ENCODE data around the gene PNPLA6. TPM values are rescaled to one million over a fixed set of nuclear protein-coding genes. Genes with fewer than 3 reads are reported as not detected.
A peak's percentile ranks its signal among the peaks of the same experiment; 100 is the strongest.

The PNPLA6 gene
- total and polyA plus RNA-seq, 2 of the 13 experiments (the other 11 are each of a cell fraction or from before 2014, with no cell fraction given) = 24.9 to 28.2 TPM

- TF ChIP-seq SP4 (CRISPR knock-in tag; IDR thresholded peaks at IDR 0.05) (peak; percentile 93), HNRNPUL1 (IDR thresholded peaks at IDR 0.05; ENCODE audit: low read depth, low read length) (peak; percentile 66; the same call in 1 of the 2 replicates), SIX4 (CRISPR knock-in tag; IDR thresholded peaks at IDR 0.05) (no peak), ZNF451 (CRISPR knock-in tag; IDR thresholded peaks at IDR 0.05) (peak; percentile 68; the same call in 1 of the 2 replicates), HNRNPH1 (optimal IDR thresholded peaks at IDR 0.05; ENCODE audit: low read depth, low read length) (no peak), ZBTB40 (IDR thresholded peaks at IDR 0.05) (no peak), ZBTB40 (CRISPR knock-in tag; IDR thresholded peaks at IDR 0.05) (peak; percentile 18; the same call in 1 of the 2 replicates), PHF5A (CRISPR knock-in tag; IDR thresholded peaks at IDR 0.05; ENCODE audit: low read depth, unreplicated experiment) (peak; percentile 80), STAG1 (CRISPR knock-in tag; IDR thresholded peaks at IDR 0.05) (no peak), ZNF670 (CRISPR knock-in tag; IDR thresholded peaks at IDR 0.05; ENCODE audit: borderline replicate concordance) (peak; percentile 43; the same call in 1 of the 2 replicates), MED13 (CRISPR knock-in tag; IDR thresholded peaks at IDR 0.05) (peak; percentile 74; the same call in 1 of the 2 replicates), ZNF530 (CRISPR knock-in tag; IDR thresholded peaks at IDR 0.05; ENCODE audit: low read depth) (no peak)
- TF ChIP-seq, protein P1, sequence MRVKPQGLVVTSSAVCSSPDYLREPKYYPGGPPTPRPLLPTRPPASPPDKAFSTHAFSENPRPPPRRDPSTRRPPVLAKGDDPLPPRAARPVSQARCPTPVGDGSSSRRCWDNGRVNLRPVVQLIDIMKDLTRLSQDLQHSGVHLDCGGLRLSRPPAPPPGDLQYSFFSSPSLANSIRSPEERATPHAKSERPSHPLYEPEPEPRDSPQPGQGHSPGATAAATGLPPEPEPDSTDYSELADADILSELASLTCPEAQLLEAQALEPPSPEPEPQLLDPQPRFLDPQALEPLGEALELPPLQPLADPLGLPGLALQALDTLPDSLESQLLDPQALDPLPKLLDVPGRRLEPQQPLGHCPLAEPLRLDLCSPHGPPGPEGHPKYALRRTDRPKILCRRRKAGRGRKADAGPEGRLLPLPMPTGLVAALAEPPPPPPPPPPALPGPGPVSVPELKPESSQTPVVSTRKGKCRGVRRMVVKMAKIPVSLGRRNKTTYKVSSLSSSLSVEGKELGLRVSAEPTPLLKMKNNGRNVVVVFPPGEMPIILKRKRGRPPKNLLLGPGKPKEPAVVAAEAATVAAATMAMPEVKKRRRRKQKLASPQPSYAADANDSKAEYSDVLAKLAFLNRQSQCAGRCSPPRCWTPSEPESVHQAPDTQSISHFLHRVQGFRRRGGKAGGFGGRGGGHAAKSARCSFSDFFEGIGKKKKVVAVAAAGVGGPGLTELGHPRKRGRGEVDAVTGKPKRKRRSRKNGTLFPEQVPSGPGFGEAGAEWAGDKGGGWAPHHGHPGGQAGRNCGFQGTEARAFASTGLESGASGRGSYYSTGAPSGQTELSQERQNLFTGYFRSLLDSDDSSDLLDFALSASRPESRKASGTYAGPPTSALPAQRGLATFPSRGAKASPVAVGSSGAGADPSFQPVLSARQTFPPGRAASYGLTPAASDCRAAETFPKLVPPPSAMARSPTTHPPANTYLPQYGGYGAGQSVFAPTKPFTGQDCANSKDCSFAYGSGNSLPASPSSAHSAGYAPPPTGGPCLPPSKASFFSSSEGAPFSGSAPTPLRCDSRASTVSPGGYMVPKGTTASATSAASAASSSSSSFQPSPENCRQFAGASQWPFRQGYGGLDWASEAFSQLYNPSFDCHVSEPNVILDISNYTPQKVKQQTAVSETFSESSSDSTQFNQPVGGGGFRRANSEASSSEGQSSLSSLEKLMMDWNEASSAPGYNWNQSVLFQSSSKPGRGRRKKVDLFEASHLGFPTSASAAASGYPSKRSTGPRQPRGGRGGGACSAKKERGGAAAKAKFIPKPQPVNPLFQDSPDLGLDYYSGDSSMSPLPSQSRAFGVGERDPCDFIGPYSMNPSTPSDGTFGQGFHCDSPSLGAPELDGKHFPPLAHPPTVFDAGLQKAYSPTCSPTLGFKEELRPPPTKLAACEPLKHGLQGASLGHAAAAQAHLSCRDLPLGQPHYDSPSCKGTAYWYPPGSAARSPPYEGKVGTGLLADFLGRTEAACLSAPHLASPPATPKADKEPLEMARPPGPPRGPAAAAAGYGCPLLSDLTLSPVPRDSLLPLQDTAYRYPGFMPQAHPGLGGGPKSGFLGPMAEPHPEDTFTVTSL (CRISPR knock-in tag; IDR thresholded peaks at IDR 0.05; ENCODE audit: borderline replicate concordance) = no peak
Observed at GRCh38 chr19:7522072-7522922, 13.2 kb upstream of the PNPLA6 start, which contains the start of gene MCOLN1 (continued).

Data from HepG2 (cell line).